ENCODE data around the gene UNC45A.
"Not testable (repeated sequence)": the region's sequence is repeated elsewhere in the genome, so short reads cannot be mapped to it uniquely, and the experiment has no call there.

Gene UNC45A, protein sequence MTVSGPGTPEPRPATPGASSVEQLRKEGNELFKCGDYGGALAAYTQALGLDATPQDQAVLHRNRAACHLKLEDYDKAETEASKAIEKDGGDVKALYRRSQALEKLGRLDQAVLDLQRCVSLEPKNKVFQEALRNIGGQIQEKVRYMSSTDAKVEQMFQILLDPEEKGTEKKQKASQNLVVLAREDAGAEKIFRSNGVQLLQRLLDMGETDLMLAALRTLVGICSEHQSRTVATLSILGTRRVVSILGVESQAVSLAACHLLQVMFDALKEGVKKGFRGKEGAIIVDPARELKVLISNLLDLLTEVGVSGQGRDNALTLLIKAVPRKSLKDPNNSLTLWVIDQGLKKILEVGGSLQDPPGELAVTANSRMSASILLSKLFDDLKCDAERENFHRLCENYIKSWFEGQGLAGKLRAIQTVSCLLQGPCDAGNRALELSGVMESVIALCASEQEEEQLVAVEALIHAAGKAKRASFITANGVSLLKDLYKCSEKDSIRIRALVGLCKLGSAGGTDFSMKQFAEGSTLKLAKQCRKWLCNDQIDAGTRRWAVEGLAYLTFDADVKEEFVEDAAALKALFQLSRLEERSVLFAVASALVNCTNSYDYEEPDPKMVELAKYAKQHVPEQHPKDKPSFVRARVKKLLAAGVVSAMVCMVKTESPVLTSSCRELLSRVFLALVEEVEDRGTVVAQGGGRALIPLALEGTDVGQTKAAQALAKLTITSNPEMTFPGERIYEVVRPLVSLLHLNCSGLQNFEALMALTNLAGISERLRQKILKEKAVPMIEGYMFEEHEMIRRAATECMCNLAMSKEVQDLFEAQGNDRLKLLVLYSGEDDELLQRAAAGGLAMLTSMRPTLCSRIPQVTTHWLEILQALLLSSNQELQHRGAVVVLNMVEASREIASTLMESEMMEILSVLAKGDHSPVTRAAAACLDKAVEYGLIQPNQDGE

GRCh38 chr15:90934949-90935751, at the start of gene UNC45A:
Gene UNC45A, plus strand, starts transcription at chr15:90935285. Its CDS starts 40 bp downstream, at chr15:90935325.
- DNase-seq = peak; percentile 93

DNA sequence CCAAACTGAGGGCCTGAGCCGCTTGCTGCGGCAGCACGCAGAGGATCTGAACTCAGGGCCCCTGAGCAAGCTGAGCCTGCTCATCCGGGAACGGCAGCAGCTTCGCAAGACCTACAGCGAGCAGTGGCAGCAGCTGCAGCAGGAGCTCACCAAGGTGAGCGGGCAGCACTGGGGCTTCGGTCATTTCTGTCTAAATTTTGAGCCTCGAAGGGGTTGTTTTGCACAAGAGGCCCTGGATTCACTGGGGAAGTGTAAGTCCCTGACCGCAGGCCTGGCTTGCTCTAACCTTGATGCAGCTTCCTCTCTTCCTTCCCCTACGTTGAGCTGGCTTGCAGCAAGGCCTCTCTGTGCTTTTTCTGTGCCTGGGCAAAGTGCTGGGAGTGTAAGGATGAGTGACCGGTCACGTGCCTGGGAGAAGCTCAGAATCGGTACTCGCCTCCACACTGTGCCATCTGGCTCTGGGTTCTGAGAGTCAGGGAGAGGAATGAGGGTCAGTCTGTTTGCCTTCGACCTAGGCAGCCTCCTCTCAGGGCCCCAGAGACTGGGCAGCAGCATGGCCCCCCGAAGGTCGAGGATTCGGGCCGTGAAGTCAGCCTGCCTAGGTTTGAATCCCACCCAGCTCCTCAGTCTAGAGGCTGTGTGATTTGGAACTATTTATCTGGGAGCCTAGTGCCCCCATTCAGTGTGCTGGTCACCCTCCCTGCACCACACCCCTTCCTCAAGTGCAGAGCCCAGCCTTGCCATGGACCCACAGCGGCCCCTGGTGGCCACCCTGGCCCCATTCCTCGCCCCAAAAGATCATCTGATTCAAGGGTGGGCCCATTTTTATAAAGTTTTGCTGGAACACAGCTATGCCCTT, 49.4 kb upstream of the UNC45A start:
- DNase-seq = peak; percentile 58

DNA sequence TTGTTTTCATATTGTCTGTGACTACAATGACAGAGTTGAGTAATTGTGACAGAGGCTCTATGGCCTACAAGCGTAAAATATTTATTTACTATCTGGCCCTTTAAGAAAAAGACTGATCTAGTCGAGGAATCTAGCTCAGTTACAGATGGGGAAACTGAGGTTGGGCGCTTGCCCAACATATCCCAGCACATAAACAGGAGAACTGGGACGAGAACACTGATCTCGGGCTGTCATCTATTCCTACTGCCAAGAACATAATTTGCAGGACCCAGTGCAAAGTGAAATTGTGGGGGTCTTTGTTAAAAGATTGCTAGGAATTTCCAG, 48.8 kb upstream of the UNC45A start:
- DNase-seq = no peak

- DNase-seq = no peak
Measured at GRCh38 chr15:90887037-90887481, 48.0 kb upstream of the UNC45A start.

DNA sequence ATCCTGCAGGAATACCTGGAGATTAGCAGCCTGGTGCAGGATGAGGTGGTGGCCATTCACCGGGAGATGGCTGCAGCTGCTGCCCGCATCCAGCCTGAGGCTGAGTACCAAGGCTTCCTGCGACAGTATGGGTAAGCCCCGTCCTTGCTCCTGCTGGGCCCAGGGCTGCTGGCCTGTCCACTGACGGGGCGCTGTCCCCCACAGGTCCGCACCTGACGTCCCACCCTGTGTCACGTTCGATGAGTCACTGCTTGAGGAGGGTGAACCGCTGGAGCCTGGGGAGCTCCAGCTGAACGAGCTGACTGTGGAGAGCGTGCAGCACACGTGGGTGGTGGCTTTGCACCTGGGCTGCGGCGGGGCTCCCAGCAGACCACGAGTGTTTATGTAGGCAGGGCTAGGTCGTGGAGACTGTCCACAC, 45.8 kb upstream of the UNC45A start:
- no peak for DNase-seq

GRCh38 chr15:90889736-90890456, 45.2 kb upstream of the UNC45A start:
- DNase-seq = no peak

- DNase-seq = no peak
Measured at GRCh38 chr15:90890839-90891238, 44.2 kb upstream of the UNC45A start.

DNA sequence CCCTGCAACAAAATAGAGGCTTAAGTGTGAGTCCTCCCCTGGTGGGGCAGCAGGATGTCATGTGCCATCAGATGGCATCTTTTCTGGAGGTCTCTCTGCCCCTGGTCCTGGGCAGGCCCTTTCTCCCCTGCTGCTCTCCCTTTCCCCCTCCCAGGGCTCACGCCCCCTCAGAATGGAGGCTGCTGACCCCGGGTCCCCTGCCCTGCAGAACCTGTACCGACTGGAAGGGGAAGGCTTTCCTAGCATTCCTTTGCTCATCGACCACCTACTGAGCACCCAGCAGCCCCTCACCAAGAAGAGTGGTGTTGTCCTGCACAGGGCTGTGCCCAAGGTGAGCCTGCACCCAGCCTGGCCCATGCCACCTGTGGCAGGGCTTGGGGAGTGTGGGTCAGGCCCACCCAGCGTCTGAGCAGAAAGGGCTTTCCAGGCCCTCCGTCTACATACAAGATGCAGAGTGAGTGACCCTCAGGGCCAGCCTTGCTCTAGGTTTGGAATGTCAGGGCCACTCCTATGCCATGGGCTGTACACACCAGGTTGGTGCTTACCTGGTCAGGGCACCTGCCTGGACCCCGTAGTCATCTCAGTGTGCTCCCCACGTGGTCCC, 43.6 kb upstream of the UNC45A start:
- DNase-seq = no peak

GRCh38 chr15:90892023-90892422, 43.1 kb upstream of the UNC45A start:
- no peak for DNase-seq

DNA sequence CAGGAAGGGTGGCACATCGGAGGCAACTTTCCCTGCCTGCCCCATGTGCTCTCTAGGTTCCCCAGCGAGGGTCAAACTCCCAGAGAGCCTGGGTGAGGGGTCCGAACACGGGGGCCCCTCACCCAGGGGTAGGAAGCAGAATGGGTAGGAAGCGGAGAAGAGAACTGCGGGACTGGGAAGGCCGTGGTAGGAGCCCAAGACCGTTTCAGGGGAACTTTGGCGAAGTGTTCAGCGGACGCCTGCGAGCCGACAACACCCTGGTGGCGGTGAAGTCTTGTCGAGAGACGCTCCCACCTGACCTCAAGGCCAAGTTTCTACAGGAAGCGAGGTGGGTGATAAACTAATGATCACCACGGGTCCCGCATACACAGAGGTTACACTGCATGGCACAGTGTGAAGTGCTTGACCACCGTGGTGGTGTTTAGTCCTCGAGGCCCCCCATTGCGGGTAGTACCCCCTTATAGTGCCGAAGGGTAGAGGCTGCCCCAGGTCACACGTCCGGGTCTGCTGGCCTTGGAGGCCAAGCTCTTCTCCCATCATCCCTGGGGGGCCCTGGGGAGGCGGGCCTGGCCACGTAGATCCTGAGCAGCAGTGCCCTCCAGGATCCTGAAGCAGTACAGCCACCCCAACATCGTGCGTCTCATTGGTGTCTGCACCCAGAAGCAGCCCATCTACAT, 42.4 kb upstream of the UNC45A start:
- DNase-seq = no peak

DNA sequence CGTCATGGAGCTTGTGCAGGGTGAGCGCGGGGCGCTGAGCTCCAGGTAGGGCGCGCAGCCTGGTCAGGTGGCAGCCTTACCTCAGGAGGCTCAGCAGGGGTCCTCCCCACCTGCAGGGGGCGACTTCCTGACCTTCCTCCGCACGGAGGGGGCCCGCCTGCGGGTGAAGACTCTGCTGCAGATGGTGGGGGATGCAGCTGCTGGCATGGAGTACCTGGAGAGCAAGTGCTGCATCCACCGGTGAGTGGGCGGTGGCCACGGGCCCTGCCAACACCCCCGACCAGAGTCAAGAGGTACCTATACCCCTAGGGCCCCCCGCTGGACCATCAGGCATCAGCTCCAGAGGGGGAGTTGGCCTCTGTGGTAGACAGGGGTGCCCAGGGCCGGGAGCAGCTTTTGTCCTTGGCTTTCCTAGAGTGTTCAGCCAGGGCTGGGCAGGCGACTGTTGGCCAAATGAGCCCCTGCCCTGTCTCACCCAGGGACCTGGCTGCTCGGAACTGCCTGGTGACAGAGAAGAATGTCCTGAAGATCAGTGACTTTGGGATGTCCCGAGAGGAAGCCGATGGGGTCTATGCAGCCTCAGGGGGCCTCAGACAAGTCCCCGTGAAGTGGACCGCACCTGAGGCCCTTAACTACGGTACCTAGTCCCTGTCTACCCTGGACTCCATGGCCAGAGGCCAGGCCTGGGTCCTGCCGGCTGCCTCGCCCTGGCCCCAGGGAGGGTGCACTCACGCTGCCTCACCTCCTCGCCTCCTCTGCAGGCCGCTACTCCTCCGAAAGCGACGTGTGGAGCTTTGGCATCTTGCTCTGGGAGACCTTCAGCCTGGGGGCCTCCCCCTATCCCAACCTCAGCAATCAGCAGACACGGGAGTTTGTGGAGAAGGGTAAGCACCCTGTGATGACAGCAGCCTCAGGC, 41.7 kb upstream of the UNC45A start:
- peak; percentile 18 for DNase-seq

GRCh38 chr15:90895571-90896117, 39.4 kb upstream of the UNC45A start:
- peak; percentile 62 for DNase-seq

DNA sequence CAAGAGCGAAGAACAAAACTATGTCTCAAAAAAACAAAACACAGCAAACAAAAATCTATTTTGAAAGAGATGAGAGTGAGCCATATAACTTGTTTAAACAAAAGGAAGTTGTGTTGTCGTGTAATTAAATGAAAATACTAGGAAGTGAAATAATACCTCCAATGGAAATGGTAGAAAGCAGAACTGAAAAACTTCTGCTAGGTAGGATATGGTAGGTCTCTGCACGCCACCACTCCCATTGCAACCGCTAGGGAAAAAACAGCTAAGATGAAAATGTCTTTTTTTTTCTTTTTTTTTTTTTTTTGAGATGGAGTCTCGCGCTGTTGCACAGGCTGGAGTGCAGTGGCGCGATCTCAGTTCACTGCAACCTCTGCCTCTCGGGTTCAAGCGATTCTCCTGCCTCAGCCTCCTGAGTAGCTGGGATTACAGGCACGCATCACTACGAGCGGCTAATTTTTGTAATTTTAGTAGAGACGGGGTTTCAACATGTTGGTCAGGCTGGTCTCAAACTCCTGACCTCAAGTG, 37.9 kb upstream of the UNC45A start:
- not testable (repeated sequence) for DNase-seq

DNA sequence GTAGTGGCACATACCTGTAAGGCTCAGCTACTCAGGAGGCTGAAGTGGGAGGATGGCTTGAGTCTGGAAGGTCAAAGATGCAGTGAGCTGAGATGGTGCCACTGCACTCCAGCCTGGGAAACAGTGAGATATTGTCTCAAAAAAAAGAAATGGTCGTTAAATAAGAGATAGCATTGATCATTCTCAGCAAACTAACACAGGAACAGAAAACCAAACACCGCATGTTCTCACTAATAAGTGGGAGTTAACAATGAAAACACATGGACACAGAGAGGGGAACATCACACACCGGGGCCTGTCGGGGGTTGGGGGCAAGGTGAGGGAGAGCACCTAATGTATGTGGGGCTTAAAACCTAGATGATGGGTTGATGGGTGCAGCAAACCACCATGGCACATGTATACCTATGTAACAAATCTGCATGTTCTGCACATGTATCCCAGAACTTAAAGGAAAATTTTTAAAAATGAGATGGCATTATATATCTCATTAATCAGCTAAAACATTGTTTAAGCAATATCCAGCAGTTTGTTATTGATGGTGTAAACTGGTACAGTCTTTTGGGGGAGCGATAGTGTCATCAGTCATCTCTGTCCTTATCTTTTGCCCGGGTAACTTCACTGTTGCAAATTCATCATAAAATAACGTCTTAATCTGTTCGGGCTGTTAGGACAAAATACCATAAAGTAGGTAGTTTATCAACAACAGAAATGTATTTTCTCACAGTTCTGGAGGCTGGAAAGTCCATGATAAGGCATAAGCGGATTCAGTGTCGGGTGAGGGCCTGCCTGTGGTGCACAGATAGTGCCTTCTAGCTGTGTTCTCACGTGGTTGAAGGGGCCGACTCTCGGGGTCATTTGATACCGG, 33.7 kb upstream of the UNC45A start:
- no peak for DNase-seq

- DNase-seq = peak; percentile 80
Measured at GRCh38 chr15:90902040-90902839, 32.8 kb upstream of the UNC45A start.
